ENCODE data around the gene NUDT16L1. TPM values are rescaled to one million over a fixed set of nuclear protein-coding genes. Genes with fewer than 3 reads are reported as not detected.

The NUDT16L1 gene
- total RNA-seq, 3 donors from 2014 or later: 22.4 to 38.0 (median 32.3) TPM

DNA sequence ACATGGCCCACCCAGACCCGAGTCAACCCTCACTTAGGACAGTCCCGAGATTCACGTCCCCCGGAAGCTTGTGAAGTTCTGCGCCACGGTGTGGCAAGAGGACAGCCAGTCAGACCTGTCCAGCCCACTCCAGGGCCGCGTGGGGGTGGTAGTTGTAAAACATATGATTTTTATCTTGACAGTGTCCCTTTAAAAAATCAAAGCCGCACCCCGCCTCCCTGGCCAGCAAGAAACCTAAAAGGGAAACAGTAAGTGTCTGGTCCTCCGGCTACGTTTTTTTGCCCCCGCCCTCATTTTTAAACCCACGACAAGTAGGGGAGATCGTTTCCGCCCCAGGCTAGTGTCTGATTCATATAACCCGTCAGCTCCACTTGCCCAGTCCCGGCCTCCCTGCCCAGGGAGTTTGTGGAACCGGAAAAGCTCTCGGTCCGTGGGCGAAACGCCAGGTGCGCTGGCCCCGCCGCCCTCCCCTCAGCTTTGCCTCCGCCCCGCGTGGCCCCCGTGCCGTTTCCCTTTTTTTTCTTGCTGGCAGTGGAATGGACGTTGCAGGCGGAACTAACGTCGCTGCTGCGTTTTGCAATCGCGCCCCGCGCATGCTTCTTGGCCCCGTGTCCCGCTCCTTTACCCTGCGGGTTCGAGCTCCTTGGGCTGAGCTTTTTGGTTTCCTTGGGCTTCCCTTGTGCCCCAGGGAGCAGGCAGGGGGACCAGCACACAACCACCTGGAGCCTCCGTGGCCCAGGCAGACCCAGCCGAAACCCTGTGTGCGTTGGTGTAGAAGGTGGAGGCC is 13.3 kb upstream of the NUDT16L1 start:
- Histone ChIP-seq H3K4me1 (peaks cover 4 to 8% of the 10 kb centered on the region in 2 donors), H3K9me3 (no peaks in the 10 kb centered on the region), H3K27ac (peak overlapping the region; percentile 82 to 97), H3K4me3 (peak overlapping the region; percentile 28 to 74 (median 53)), H3K36me3 (no peaks in the 10 kb centered on the region), H3K27me3 (no peaks in the 10 kb centered on the region)
- TF ChIP-seq, protein P1, sequence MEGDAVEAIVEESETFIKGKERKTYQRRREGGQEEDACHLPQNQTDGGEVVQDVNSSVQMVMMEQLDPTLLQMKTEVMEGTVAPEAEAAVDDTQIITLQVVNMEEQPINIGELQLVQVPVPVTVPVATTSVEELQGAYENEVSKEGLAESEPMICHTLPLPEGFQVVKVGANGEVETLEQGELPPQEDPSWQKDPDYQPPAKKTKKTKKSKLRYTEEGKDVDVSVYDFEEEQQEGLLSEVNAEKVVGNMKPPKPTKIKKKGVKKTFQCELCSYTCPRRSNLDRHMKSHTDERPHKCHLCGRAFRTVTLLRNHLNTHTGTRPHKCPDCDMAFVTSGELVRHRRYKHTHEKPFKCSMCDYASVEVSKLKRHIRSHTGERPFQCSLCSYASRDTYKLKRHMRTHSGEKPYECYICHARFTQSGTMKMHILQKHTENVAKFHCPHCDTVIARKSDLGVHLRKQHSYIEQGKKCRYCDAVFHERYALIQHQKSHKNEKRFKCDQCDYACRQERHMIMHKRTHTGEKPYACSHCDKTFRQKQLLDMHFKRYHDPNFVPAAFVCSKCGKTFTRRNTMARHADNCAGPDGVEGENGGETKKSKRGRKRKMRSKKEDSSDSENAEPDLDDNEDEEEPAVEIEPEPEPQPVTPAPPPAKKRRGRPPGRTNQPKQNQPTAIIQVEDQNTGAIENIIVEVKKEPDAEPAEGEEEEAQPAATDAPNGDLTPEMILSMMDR (IDR thresholded peaks at IDR 0.05): no peak
- TF ChIP-seq POLR2AphosphoS5 (IDR thresholded peaks at IDR 0.05): peak in 2 of 3 donors; percentile 46 to 83
- peak; percentile 71 to 89 for DNase-seq (ENCODE audit: low spot score in 2 of 2)
- intact Hi-C loops (cut with DNase I; ENCODE audit: low total_unique reads): no loop called here

DNA sequence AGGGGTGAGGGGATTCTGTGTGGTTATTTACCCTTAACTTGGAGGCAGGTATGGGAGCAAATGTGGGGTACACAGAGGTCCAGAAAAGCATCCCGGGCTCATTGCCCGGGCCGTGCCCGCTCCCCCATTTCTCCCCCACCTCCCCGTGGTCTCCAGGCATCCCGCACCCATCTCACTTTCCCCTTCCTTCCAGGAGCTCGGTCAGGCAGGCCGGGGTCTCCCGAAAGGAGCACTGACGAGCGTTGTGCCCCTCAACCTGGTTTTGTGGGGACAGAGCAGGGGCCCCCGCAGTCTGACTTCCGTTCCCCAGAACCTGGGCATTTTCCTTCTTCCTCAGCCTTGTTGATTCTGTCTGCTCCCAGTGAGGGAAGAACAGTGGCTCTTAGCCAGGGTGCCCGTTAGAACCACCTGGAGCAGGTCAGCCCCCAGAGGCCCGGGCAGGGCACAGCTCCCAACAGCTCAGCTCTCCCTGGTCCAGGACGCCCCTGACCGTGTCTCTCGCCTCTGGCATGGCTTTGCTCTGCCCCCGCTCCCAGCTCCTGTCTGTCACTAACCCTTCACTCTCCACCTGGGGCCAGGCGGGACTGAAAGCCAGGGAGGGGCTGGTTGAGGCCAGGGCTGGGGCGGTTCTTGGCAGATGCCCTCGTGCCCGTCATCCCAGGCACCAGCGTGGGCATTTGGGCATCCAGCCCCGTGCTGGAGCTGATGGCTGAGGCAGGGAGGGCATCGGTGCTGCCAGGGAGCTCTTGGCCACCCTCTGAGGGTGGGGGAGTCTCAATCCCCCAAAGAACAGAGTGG is 12.5 kb upstream of the NUDT16L1 start:
- TF ChIP-seq POLR2AphosphoS5 (IDR thresholded peaks at IDR 0.05): no peak
- Histone ChIP-seq H3K4me1 (peaks cover 4 to 8% of the 10 kb centered on the region in 2 donors), H3K4me3 (peak overlapping the region; percentile 28 to 74 (median 53)), H3K27me3 (no peaks in the 10 kb centered on the region), H3K27ac (peak overlapping the region; percentile 82 to 97), H3K9me3 (no peaks in the 10 kb centered on the region), H3K36me3 (no peaks in the 10 kb centered on the region)
- DNase-seq (ENCODE audit: low spot score in 2 of 2): peak in 1 of 2 donors; percentile 36
- intact Hi-C loops (cut with DNase I; ENCODE audit: low total_unique reads): no loop called here

DNA sequence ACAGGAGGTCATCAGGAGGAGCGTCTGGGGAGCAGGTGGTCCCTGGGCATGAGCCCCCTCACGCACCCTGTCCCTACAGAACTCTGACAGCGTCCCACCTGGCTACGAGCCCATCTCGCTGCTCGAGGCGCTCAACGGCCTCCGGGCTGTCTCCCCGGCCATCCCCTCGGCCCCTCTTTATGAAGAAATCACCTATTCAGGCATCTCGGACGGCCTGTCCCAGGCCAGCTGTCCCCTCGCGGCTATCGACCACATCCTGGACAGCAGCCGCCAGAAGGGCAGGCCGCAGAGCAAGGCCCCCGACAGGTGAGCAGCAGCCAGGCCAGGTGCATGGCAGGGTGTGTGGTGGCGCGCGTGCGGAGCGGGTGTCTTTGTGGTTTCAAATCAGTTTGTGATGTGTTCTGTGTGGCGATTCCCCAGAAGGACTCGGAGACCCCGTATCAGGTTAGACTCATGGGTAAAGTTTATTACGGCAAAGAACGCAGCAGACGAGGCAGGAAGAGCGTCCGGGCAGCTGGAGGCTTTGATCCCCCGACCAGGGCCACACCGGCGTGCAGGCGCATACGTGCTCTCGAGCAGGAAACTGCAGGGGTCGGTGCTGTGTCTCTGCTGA is 11.8 kb upstream of the NUDT16L1 start:
- Histone ChIP-seq H3K9me3 (no peaks in the 10 kb centered on the region), H3K4me1 (peaks cover 4 to 8% of the 10 kb centered on the region in 2 donors), H3K4me3 (peak overlapping the region in 2 of 3 donors; percentile 53 to 74), H3K36me3 (no peaks in the 10 kb centered on the region), H3K27ac (peak overlapping the region in 1 of 2 donors; percentile 97), H3K27me3 (no peaks in the 10 kb centered on the region)
- no peak for DNase-seq (ENCODE audit: low spot score in 2 of 2)
- no peak for TF ChIP-seq POLR2A (IDR thresholded peaks at IDR 0.05)
- intact Hi-C loops (cut with DNase I; ENCODE audit: low total_unique reads): no loop called here

DNA sequence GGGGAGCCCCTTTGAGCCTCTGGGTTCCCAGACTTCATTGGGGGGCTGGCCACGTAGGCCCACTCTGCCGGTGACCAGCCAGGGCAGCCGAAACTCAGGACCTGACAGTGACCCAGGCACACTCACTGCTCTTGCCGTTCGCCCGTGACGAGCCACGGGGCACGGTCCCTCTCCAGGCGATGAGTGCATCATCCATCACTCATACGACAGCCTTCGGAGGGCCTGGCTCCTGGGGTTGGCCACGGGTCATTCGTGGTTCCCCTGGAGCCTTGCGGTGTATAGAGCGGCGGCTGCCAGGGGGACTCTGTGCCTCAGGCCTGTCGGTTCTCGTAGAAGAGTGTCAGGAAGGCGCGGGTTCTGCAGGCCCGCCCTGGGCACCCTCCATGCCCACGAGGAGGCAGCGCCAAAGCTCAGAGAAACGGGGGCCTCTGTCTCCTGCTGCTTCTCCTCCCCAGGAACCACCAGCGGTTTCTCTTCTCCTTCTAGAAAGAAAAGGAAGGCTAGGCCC is 11.2 kb upstream of the NUDT16L1 start:
- DNase-seq (ENCODE audit: low spot score in 2 of 2): no peak
- H3K27ac ChIP-seq: no peak overlapping the region
- no peak overlapping the region for H3K4me3 ChIP-seq
- TF ChIP-seq POLR2A (IDR thresholded peaks at IDR 0.05) (no peak), POLR2AphosphoS5 (IDR thresholded peaks at IDR 0.05) (no peak)
- TF ChIP-seq, protein P1 (IDR thresholded peaks at IDR 0.05): no peak
- intact Hi-C loops (cut with DNase I; ENCODE audit: low total_unique reads): no loop called here
- H3K4me1 ChIP-seq: peaks cover 4 to 8% of the 10 kb centered on the region in 2 donors
- no peaks in the 10 kb centered on the region for H3K27me3 ChIP-seq
- no peaks in the 10 kb centered on the region for H3K36me3 ChIP-seq
- no peaks in the 10 kb centered on the region for H3K9me3 ChIP-seq

DNA sequence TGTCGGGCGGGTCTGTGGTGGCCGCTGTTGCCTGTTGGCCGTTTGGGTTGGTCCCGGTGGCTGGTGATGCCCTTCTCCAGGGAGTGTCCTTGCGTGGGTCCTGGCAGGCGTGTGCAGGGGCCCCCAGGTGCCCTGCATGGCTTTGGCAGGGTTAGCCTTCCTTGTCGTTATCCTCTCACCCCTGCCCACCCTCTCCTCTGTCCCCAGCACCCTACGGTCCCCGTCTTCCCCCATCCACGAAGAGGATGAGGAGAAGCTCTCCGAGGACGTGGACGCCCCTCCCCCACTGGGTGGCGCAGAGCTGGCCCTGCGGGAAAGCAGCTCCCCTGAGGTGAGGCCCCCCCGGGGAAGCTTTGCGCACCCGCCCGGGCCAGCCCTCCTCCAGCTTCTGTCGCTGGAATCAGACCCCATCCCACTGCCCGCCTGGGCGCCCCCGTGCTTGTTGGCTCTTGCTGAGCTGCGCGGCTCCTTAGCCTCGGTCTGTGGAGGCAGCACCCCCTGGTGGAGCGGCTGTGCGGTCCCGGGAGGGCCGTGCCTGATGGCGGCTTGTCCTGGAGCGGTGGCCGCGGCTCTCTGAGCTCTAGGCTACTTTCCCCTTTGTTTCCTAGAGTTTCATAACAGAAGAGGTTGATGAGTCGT is 10.6 kb upstream of the NUDT16L1 start:
- TF ChIP-seq, protein P1 (IDR thresholded peaks at IDR 0.05): peak in 1 of 3 donors; percentile 21
- no peak for TF ChIP-seq POLR2AphosphoS5 (IDR thresholded peaks at IDR 0.05)
- no peak for TF ChIP-seq POLR2A (IDR thresholded peaks at IDR 0.05)
- Histone ChIP-seq H3K27me3 (no peaks in the 10 kb centered on the region), H3K4me3 (no peak overlapping the region), H3K4me1 (peaks cover 4 to 8% of the 10 kb centered on the region in 2 donors), H3K9me3 (no peaks in the 10 kb centered on the region), H3K27ac (peak overlapping the region in 1 of 2 donors; percentile 43), H3K36me3 (no peaks in the 10 kb centered on the region)
- intact Hi-C loops (cut with DNase I; ENCODE audit: low total_unique reads): no loop called here
- DNase-seq (ENCODE audit: low spot score in 2 of 2): peak in 1 of 2 donors; percentile 63

Measured in breast epithelium (tissue), 4 donors.